Measurements from ENCODE around the gene SPC25.
"Not testable (repeated sequence)": the region's sequence is repeated elsewhere in the genome, so short reads cannot be mapped to it uniquely, and the experiment has no call there.

SPC25 gene

DNA sequence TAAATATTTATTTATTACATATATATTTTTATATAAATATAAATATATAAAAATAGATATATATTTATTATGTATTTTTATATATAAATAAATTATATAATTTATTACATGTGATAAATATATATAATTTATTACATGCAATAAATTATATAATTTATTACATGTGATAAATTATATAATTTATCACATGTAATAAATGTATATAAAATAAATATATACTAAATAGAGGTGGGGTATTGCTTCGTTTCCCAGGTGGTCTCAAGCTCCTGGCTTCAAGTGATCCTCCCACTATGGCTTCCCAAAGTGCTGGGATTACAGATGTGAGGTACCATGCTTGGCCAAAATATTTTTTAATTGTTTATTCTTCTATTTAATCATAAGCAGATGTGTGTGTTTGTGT, 7.2 kb upstream of the SPC25 start:
- no peak for DNase-seq

- no peak for DNase-seq
These were observed 6.6 kb upstream of the SPC25 start for GRCh38 chr2:168896783-168897182.

GRCh38 chr2:168895771-168896170, 5.5 kb upstream of the SPC25 start:
- DNase-seq = no peak

GRCh38 chr2:168894720-168895119, 4.5 kb upstream of the SPC25 start:
- no peak for DNase-seq

GRCh38 chr2:168894101-168894500, 3.9 kb upstream of the SPC25 start:
- no peak for DNase-seq

DNA sequence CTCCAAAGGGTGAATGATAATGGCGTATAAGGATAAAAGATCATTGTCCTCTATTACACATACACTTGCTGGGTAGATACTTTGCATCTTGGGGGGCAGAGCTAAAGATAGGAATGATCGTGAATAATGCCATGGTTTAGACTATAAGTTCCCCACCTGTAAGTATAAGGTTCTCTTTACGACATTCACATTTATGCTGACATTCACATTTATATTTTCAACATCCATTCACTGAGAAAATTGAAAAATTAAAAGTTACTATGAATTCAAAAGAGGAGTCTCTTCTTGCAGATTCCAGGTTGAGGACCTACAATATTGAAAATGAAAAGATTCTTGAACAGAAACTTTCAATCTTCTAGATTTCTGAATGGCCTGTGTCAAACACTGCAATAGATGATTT, 2.1 kb upstream of the SPC25 start:
- DNase-seq = no peak

- no peak for DNase-seq
These were observed 610 bp downstream of the SPC25 start for GRCh38 chr2:168889635-168890005.

DNA sequence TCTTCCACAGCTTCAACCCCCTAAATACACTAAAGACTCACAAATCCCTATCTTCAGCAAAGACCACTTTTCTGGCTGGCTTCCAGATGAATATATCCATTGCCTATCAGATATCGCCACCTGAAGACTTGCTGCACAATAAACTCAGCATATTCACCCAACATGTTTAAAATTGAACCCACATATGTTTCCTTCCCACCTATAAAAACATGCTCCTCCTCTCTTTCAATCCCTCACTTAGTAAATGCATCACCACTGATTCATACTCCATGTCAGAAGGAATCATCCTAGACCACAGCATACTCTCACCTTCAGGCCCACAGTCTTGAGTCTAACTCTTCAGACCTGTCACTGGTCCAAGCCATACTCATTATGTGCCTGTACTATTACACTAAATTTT, 5.3 kb downstream of the SPC25 start:
- DNase-seq = no peak

DNA sequence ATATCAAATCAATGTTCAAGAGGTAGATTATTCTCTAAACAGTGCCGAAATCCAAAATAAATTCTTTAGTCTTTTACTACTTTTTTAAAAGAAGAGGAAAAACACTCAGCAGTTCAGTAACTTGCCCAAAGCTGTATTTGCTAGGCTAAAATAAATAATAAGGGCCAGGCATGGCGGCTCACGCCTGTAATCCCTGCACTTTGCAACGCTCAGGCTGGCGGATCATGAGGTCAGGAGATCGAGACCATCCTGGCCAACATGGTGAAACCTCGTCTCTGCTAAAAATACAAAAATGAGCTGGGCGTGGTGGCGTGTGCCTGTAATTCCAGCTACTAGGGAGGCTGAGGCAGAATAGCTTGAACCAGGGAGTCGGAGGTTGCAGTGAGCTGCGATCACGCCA, 8.1 kb downstream of the SPC25 start:
- DNase-seq = not testable (repeated sequence)

GRCh38 chr2:168874368-168875054, 15.7 kb downstream of the SPC25 start:
- DNase-seq = no peak

- not testable (repeated sequence) for DNase-seq
These were observed 19.4 kb downstream of the SPC25 start for GRCh38 chr2:168870824-168871223.

DNA sequence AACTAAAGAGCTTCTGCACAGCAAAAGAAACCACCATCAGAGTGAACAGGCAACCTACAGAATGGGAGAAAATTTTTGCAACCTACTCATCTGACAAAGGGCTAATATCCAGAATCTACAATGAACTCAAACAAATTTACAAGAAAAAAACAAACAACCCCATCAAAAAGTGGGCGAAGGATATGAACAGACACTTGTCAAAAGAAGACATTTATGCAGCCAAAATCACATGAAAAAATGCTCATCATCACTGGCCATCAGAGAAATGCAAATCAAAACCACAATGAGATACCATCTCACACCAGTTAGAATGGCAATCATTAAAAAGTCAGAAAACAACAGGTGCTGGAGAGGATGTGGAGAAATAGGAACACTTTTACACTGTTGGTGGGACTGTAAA, 19.9 kb downstream of the SPC25 start:
- DNase-seq = not testable (repeated sequence)

DNA sequence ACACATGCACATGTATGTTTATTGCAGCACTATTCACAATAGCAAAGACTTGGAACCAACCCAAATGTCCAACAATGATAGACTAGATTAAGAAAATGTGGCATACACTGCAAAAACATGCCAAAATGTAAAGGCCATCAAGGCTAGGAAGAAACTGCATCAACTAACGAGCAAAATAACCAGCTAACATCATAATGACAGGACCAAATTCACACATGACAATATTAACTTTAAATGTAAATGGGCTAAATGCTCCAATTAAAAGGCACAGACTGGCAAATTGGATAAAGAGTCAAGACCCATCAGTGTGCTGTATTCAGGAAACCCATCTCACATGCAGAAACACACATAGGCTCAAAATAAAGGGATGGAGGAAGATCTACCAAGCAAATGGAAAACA, 23.1 kb downstream of the SPC25 start:
- not testable (repeated sequence) for DNase-seq

- no peak for DNase-seq
These were observed 32.1 kb downstream of the SPC25 start for GRCh38 chr2:168858146-168858545.

GRCh38 chr2:168855601-168856000, 34.6 kb downstream of the SPC25 start:
- no peak for DNase-seq

GRCh38 chr2:168854651-168855050, 35.6 kb downstream of the SPC25 start:
- DNase-seq = no peak

DNA sequence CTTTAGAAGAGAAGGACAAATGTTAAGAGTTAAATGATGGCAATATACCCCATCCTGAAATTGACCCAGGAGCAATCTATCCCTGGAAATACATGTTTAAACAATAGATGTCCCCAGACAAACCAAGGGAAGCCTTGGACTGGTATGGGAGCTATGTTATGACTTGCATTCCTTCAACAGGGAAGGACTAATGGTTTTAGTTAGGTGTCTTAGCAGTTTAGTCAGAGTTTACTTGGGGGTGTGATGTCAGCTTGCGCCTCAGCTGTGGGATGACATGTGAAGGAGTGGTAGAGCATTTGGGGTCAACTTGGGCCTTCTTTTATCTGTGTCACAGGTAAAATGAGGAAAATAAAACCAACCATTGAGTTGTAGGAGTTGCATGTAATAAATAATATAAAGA, 36.8 kb downstream of the SPC25 start:
- DNase-seq = no peak

DNA sequence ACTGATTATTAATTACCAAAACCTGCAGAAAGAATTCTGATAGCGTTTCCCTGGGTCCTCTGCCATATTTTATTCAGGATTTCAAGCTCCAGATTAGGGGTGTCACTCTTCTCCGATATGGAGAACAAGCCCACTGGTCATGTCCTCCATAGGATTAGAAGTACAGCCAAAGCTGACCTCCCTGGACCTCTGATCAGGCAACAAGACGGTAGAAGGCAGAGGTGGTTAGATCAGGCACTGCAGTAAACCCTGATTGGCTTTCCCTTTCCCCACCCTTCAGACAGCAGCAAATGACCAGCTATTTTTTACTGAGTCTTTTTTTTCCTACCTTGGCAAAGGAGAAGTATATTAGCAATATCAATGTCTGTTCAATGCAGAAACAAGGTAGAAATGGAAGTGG, 37.7 kb downstream of the SPC25 start:
- no peak for DNase-seq

DNA sequence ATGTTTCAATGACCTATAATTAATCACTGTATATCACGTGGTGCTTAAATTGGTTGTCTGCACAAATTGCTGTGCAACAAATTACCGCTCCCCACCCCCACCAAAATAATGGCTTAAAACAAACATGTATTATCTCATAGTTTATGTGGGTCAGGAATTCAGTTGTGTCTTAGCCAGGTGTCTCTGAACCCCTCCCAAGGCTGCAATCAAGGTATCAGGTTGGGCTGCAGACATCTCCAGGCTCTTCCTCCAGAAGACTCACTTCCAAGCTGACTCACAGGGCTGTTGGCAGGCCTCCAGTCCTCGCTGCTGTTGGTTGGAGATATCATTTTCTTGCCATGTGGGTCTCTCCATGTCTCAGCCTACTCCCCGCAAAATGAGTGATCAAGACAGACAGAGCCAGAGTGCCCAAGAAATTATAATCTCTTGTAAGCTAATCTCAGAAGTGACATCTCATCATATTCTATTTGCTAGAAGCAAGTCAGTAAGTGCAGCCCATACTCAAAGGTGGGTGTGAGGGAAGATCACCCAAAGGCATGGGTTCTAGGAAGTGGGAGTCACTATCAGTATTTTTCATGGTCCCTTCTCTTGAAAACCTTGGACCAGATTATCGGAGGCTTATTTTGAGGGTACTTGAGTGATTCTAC, 38.4 kb downstream of the SPC25 start:
- DNase-seq = no peak

- no peak for DNase-seq
These were observed 39.4 kb downstream of the SPC25 start for GRCh38 chr2:168850846-168851245.

GRCh38 chr2:168849610-168850009, 40.6 kb downstream of the SPC25 start:
- no peak for DNase-seq

GRCh38 chr2:168848225-168848624, 42.0 kb downstream of the SPC25 start:
- DNase-seq = no peak

- no peak for DNase-seq
These were observed 47.0 kb downstream of the SPC25 start for GRCh38 chr2:168843253-168843652.

DNA sequence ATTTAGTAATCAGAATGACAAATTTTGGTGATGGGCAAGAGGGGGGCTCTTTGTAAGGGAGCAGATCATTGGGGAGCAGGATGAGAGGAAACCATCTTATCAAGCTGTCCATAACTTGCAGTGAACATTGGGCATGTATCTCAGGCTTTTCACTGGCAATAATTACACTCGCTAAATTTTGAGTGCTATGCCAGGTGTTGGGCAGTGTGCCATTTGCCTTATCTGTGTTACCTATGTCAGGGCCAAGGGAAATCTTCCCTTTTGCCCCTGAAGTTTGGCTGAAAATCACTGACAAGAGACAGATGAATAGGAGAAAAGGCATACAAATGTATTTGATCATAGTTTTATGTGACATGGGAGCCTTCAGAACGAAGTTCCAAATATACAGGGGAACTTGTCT, 48.8 kb downstream of the SPC25 start:
- no peak for DNase-seq

GRCh38 chr2:168835969-168836368, 54.3 kb downstream of the SPC25 start:
- DNase-seq = no peak

Measured in amniotic stem cell (primary cell).